BLaER1 treated with 17β-estradiol and CSF1 and Interleukin-3, amounts not matched to agents 10 nM and 100 nM (cell line): ENCODE measurements around the gene TVP23C.

Experiments
- H3K27ac ChIP-seq, 11 experiments: shearing (Covaris generic); formaldehyde crosslinking; 2 replicates each; pipeline ENCODE4 v1.8.1; 2022
- H3K27me3 ChIP-seq, 11 experiments: shearing (Covaris generic); formaldehyde crosslinking; 2 replicates each; pipeline ENCODE4 v1.8.1; 2022
- H3K36me3 ChIP-seq, 11 experiments: shearing (Covaris generic); formaldehyde crosslinking; 2 replicates each; pipeline ENCODE4 v1.8.1; 2022
- H3K4me1 ChIP-seq, 10 experiments: shearing (Covaris generic); formaldehyde crosslinking; 2 replicates each; pipeline ENCODE4 v1.8.1; 2022
- H3K4me2 ChIP-seq, 11 experiments: shearing (Covaris generic); formaldehyde crosslinking; 2 replicates each; pipeline ENCODE4 v1.8.1; 2022
- H3K4me3 ChIP-seq, 10 experiments: shearing (Covaris generic); formaldehyde crosslinking; 2 replicates each; pipeline ENCODE4 v1.8.1; 2022
- H3K9ac ChIP-seq, 11 experiments: shearing (Covaris generic); formaldehyde crosslinking; 2 replicates each; pipeline ENCODE4 v1.8.1; 2022
- H3K9me3 ChIP-seq, 11 experiments: shearing (Covaris generic); formaldehyde crosslinking; replicated peaks in 1 of 11; 2 replicates each; pipeline ENCODE4 v1.8.1; 2022
- H4K20me1 ChIP-seq, 11 experiments: shearing (Covaris generic); formaldehyde crosslinking; 2 replicates each; pipeline ENCODE4 v1.8.1; 2022
- Cebpa-rat ChIP-seq, 11 experiments: shearing (Covaris generic); IDR thresholded peaks; 2 replicates each; pipeline ENCODE4 v1.8.1; 2022

TVP23C gene

DNA sequence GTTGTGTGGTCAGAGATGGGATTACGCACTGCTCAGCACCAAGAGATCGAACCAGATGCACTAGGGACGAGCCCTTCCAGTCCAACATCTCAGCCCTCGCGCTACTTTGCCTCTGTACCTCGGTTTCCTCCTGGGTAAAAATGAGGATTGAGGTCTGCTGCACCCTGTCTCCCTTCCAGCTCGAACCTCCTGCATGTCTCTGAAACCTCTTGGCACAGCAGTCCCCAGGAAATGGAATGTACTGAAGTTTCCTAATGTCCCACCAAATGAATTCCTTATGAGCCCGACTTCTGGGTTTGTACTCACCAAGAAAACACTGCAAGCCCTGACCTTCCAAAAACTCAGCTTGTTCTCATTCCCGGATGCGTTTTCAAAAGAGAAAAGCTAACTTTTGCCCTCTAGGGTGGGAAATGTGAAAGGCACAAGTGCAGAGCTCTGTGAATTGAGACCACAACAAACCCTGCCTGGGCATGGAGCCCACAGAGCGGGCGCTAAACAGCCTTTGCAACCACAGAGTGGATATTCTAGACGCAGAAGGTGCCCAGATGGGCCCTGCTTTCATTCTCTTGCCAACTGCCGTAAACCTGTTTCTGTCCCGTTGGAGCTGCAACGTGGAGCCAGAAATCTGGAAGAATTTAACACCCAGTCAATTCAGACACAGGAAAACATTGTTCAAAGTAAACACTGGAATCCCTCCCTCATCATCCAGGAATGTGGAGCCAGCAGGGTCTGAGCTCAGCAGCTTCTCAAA is 106.1 kb downstream of the TVP23C start:
- no peak overlapping the region for H3K27ac ChIP-seq
- H3K4me3 ChIP-seq = no peak overlapping the region
- TF ChIP-seq Cebpa-rat (IDR thresholded peaks at IDR 0.05) = no peak
- no peaks in the 10 kb centered on the region for H4K20me1 ChIP-seq
- H3K9me3 ChIP-seq = peaks cover 5 to 17% (median 11%) of the 10 kb centered on the region in 11 experiments; a peak in 20 of 22 replicates
- H3K4me1 ChIP-seq = peaks cover 0 to 14% (median 9%) of the 10 kb centered on the region in 10 experiments; a peak in 12 of 20 replicates
- peak overlapping the region in 9 of 11 experiments; percentile 10 to 50 (median 41); a peak in 16 of 22 replicates for H3K4me2 ChIP-seq
- H3K27me3 ChIP-seq = no peaks in the 10 kb centered on the region
- H3K36me3 ChIP-seq = no peaks in the 10 kb centered on the region
- H3K9ac ChIP-seq = no peak overlapping the region

DNA sequence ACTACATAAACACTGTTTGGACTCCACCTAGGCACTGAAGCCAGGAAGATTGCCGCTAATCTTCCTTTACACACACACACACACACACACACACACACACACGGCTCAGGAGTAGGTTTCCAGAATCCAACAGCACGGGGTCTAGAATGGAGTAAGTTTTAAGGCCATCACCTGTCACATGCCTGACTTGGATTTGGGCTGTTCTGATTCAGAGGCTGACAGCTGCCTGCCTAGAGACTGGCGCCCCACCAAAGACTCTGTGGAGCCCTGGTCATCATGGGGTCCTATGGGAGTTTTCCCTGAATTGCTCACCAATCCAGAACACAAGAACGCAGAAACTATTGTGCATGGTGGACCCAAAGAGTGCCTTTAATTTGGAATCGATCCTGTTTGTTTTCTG is 106.8 kb downstream of the TVP23C start:
- Histone ChIP-seq H3K9ac (no peak overlapping the region), H3K9me3 (peaks cover 5 to 17% (median 11%) of the 10 kb centered on the region in 11 experiments; a peak in 20 of 22 replicates), H3K4me1 (peaks cover 0 to 14% (median 9%) of the 10 kb centered on the region in 10 experiments; a peak in 12 of 20 replicates), H3K4me3 (no peak overlapping the region), H3K27ac (no peak overlapping the region), H4K20me1 (no peaks in the 10 kb centered on the region), H3K36me3 (no peaks in the 10 kb centered on the region), H3K27me3 (no peaks in the 10 kb centered on the region), H3K4me2 (peak overlapping the region in 1 of 11 experiments; percentile 29; a peak in 2 of 22 replicates)
- no peak for TF ChIP-seq Cebpa-rat (IDR thresholded peaks at IDR 0.05)

DNA sequence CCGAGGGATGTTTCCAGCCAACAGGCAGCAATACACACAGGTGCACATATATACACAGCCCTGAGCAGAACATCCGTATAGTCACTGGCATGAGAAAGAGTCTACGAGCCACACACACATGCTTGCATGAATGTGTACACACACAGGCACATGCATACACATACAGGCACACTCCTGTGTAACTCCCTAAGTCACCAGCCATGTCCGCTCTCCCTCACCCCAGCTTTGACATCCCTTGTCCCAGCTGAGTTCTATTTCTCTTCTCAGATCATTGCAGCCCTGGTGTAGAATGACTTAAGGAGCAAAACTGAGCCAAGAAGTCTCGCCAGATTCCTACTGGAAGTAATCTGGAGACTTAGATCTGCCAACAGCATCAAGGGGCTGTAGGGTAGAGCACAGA is 108.9 kb downstream of the TVP23C start:
- Histone ChIP-seq H3K36me3 (no peaks in the 10 kb centered on the region), H3K4me2 (no peak overlapping the region), H3K4me3 (no peak overlapping the region), H3K9ac (no peak overlapping the region), H3K4me1 (peaks cover 0 to 14% (median 9%) of the 10 kb centered on the region in 10 experiments; a peak in 12 of 20 replicates), H4K20me1 (no peaks in the 10 kb centered on the region), H3K27ac (no peak overlapping the region), H3K9me3 (peaks cover 5 to 22% (median 11%) of the 10 kb centered on the region in 11 experiments; a peak in 20 of 22 replicates), H3K27me3 (no peaks in the 10 kb centered on the region)
- no peak for TF ChIP-seq Cebpa-rat (IDR thresholded peaks at IDR 0.05)

DNA sequence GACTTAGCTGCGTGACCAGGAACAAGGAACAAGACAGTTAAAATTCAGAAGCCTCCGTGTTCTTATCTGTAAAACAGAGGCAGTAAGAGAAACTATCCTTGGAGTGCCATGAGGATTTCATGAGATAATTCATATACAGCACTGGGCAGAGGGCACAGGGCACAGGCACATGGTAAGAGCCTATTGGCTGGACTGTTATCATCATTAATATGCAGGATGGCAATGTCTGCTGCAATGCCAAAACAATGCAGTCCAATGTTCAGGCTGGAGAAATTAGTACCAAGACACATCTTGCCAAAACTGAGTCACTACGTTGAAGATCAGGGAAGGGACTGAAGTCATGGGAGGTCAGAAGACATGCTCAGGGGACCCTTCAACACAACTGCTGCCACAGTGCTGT is 109.5 kb downstream of the TVP23C start:
- Histone ChIP-seq H3K9ac (no peak overlapping the region), H3K36me3 (no peaks in the 10 kb centered on the region), H3K4me2 (no peak overlapping the region), H3K27ac (no peak overlapping the region), H3K27me3 (no peaks in the 10 kb centered on the region), H3K4me1 (peaks cover 0 to 14% (median 9%) of the 10 kb centered on the region in 10 experiments; a peak in 12 of 20 replicates), H3K9me3 (peaks cover 5 to 22% (median 11%) of the 10 kb centered on the region in 11 experiments; a peak in 20 of 22 replicates), H4K20me1 (no peaks in the 10 kb centered on the region), H3K4me3 (no peak overlapping the region)
- no peak for TF ChIP-seq Cebpa-rat (IDR thresholded peaks at IDR 0.05)

DNA sequence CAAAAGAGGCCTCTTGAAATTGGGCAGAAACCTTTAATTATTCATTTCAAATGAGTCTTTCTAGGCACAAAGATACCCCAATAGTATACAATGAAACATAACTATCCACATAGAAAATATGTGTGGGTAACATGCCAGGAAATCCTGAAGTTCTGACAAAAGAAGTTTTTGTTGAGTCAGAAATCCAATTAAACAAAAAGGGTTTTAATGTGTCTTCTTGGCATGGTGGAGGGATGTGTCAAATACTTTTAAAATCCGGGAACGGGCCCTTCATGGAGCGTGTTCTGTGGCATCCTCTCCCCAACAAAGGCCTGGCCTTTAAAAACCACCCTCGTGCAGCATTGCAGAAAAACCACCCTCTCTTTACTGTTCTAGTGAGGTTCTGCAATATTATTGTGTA is 110.0 kb downstream of the TVP23C start:
- Histone ChIP-seq H3K9me3 (peaks cover 5 to 22% (median 11%) of the 10 kb centered on the region in 11 experiments; a peak in 20 of 22 replicates), H3K36me3 (no peaks in the 10 kb centered on the region), H3K27ac (no peak overlapping the region), H4K20me1 (no peaks in the 10 kb centered on the region), H3K4me3 (no peak overlapping the region), H3K4me1 (peaks cover 0 to 14% (median 9%) of the 10 kb centered on the region in 10 experiments; a peak in 12 of 20 replicates), H3K4me2 (no peak overlapping the region), H3K27me3 (no peaks in the 10 kb centered on the region), H3K9ac (no peak overlapping the region)
- no peak for TF ChIP-seq Cebpa-rat (IDR thresholded peaks at IDR 0.05)

DNA sequence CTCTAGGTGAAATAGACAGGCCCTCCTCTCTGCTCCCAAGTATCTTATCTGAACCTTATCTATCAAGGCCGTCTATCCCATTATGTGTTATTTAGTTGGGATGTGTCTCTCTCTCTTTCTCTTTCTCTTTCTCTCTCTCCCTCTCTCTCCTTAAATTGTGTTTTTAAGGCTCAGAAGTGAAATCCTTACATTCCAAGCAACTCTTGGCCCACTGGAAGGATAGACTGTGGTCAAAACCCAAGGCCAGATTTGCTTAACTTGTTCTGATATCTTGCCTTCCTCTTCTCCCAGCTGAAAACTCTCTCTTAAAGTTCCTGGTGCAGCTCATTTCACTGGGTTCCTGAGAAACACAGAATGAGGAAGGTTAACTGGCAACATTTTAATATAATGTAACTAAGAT is 110.5 kb downstream of the TVP23C start:
- Histone ChIP-seq H3K27me3 (no peaks in the 10 kb centered on the region), H3K27ac (no peak overlapping the region), H3K4me1 (peaks cover 0 to 11% (median 8%) of the 10 kb centered on the region in 10 experiments; a peak in 12 of 20 replicates), H3K9me3 (peaks cover 5 to 22% (median 11%) of the 10 kb centered on the region in 11 experiments; a peak in 20 of 22 replicates), H4K20me1 (no peaks in the 10 kb centered on the region), H3K36me3 (no peaks in the 10 kb centered on the region), H3K9ac (no peak overlapping the region), H3K4me3 (no peak overlapping the region), H3K4me2 (no peak overlapping the region)
- no peak for TF ChIP-seq Cebpa-rat (IDR thresholded peaks at IDR 0.05)
